ENCODE data around the gene LMNTD2. TPM values are rescaled to one million over a fixed set of nuclear protein-coding genes. Genes with fewer than 3 reads are reported as not detected.
A peak's percentile ranks its signal among the peaks of the same experiment; 100 is the strongest.

The LMNTD2 gene
- total and polyA plus RNA-seq, 2 of the 13 experiments (the other 11 are each of a cell fraction or from before 2014, with no cell fraction given), result 1.1 to 3.1 TPM

GRCh38 chr11:559020-559620, 1.4 kb downstream of the LMNTD2 start (continued):
- TF ChIP-seq CSRNP1 (CRISPR knock-in tag; IDR thresholded peaks at IDR 0.05) (0 out of 2 replicates have a peak, but pooled peaks have one; percentile 10), RFX3 (CRISPR knock-in tag; IDR thresholded peaks at IDR 0.05) (peak; percentile 49; the same call in 1 of the 2 replicates), SMAD3 (CRISPR knock-in tag; IDR thresholded peaks at IDR 0.05) (no peak), SMARCC2 (IDR thresholded peaks at IDR 0.05) (no peak), POLR2G (IDR thresholded peaks at IDR 0.05; ENCODE audit: low read depth, low read length) (no peak), KLF12 (CRISPR knock-in tag; IDR thresholded peaks at IDR 0.05; ENCODE audit: borderline replicate concordance) (0 out of 2 replicates have a peak, but pooled peaks have one; percentile 66), SPEN (CRISPR knock-in tag; IDR thresholded peaks at IDR 0.05; ENCODE audit: low read depth) (peak; percentile 52; the same call in 1 of the 2 replicates), TRAFD1 (CRISPR knock-in tag; IDR thresholded peaks at IDR 0.05; ENCODE audit: borderline replicate concordance) (0 out of 2 replicates have a peak, but pooled peaks have one; percentile 37)

- ChIA-PET CTCF (ENCODE audit: low intra/inter-chr PET ratio, low total read pairs) (no interaction called here), POLR2A (interaction anchor here (2.1 kb wide), 1 partner anchor 11 kb away, joined by 18 read pairs; no protein-coding TSS in a partner anchor)
- ATAC-seq (no peak), DNase-seq (ENCODE audit: low spot score) (no peak), FAIRE-seq (no peak)
- H4K20me1 ChIP-seq (ENCODE audit: insufficient read depth, low read length), result no peaks in the 10 kb centered on the region
- H3K4me1 ChIP-seq (ENCODE audit: insufficient read depth, low read length), result peaks cover 72% of the 10 kb centered on the region
- intact Hi-C loops (cut with micrococcal nuclease; ENCODE audit: unreplicated experiment) (loop anchor here (10.0 kb wide), 1 partner anchor 56 kb away; the partner anchor contains the start of gene IRF7), in situ Hi-C loops (cut with HindIII; ENCODE audit: extremely low pct_ligation_motif_present, low pct_unique_long_range_greater_than_20kb) (loop anchor here (5.0 to 10.0 kb wide), 2 partner anchors 39 to 66 kb away; partner anchors contain the start of genes CDHR5 and SCT)
- no peak overlapping the region for H3K9ac ChIP-seq (ENCODE audit: insufficient read depth, low read depth, low read length)
- TF ChIP-seq ZFX (CRISPR knock-in tag; IDR thresholded peaks at IDR 0.05; ENCODE audit: low read depth) (no peak), CERS6 (CRISPR knock-in tag; IDR thresholded peaks at IDR 0.05) (no peak), ZFP91 (CRISPR knock-in tag; IDR thresholded peaks at IDR 0.05; ENCODE audit: borderline replicate concordance) (no peak), MYC (CRISPR knock-in tag; IDR thresholded peaks at IDR 0.05; ENCODE audit: borderline replicate concordance) (no peak), ZNF776 (CRISPR knock-in tag; IDR thresholded peaks at IDR 0.05) (no peak), PPARG (CRISPR knock-in tag; conservative IDR thresholded peaks at IDR 0.05) (no peak), TSC22D2 (CRISPR knock-in tag; IDR thresholded peaks at IDR 0.05; ENCODE audit: borderline replicate concordance) (no peak)
- H3K4me3 ChIP-seq (replicated peaks in 1 of 3; ENCODE audit: insufficient read depth in 1 of 3, low read depth in 2 of 3, low read length in 3 of 3), result no peak overlapping the region
- H3K79me2 ChIP-seq (ENCODE audit: insufficient read depth, low read length), result peaks cover 8% of the 10 kb centered on the region
- no peaks in the 10 kb centered on the region for H3K9me3 ChIP-seq (ENCODE audit: low read length)
- H3K27me3 ChIP-seq (ENCODE audit: control insufficient read depth in 1 of 2, insufficient read depth in 2 of 2, low read length in 2 of 2), result 0 out of 5 replicates have a peak, but pooled peaks cover 0 to 2% of the 10 kb centered on the region in 2 experiments
- no peaks in the 10 kb centered on the region; a peak in 2 of 5 replicates for H3K36me3 ChIP-seq (replicated peaks in 1 of 2; ENCODE audit: control insufficient read depth in 1 of 2, insufficient read depth in 2 of 2, low read length in 2 of 2)
- 95% methylated on average over 7 of the region's 20 CpGs for WGBS (ENCODE audit: low lambda C conversion rate)
- no peak overlapping the region for H3K27ac ChIP-seq (ENCODE audit: extremely low read length, insufficient read depth, low read length)
- no peak overlapping the region for H3K4me2 ChIP-seq (ENCODE audit: low read depth, low read length)
- no TSS peak for BruUV-seq (replicated peaks)
- H2AFZ ChIP-seq (ENCODE audit: low read length), result no peak overlapping the region
Measured at GRCh38 chr11:558503-558902, 2.0 kb downstream of the LMNTD2 start.

Data from HepG2 (cell line).